ENCODE results near the gene JARID2. TPM values are rescaled to one million over a fixed set of nuclear protein-coding genes. Genes with fewer than 3 reads are reported as not detected.

Gene JARID2
- total RNA-seq, 1 donor from 2014 or later = 66.1 TPM

GRCh38 chr6:15260099-15260821 is 14.4 kb downstream of the JARID2 start:
- Mint-ChIP-seq H3K27me3 (ENCODE audit: unreplicated experiment) (no peaks in the 10 kb centered on the region), H3K36me3 (ENCODE audit: low read depth, unreplicated experiment) (peaks cover 4% of the 10 kb centered on the region), H3K4me1 (ENCODE audit: unreplicated experiment) (peaks cover 49% of the 10 kb centered on the region), H3K27ac (ENCODE audit: unreplicated experiment) (no peak overlapping the region), H3K9me3 (ENCODE audit: unreplicated experiment) (no peaks in the 10 kb centered on the region), H3K4me3 (ENCODE audit: unreplicated experiment) (no peak overlapping the region)
- no peak for TF ChIP-seq CTCF (IDR thresholded peaks at IDR 0.05; ENCODE audit: unreplicated experiment)
- DNase-seq (ENCODE audit: low spot score) = no peak

- no peaks in the 10 kb centered on the region for H3K9me3 Mint-ChIP-seq (ENCODE audit: unreplicated experiment)
- DNase-seq (ENCODE audit: low spot score) = no peak
- no peak overlapping the region for H3K27ac Mint-ChIP-seq (ENCODE audit: unreplicated experiment)
- peaks cover 63% of the 10 kb centered on the region for H3K4me1 Mint-ChIP-seq (ENCODE audit: unreplicated experiment)
- peak overlapping the region; percentile 81 for H3K4me3 Mint-ChIP-seq (ENCODE audit: unreplicated experiment)
- no peaks in the 10 kb centered on the region for H3K27me3 Mint-ChIP-seq (ENCODE audit: unreplicated experiment)
- no peak for TF ChIP-seq CTCF (IDR thresholded peaks at IDR 0.05; ENCODE audit: unreplicated experiment)
- no peaks in the 10 kb centered on the region for H3K36me3 Mint-ChIP-seq (ENCODE audit: low read depth, unreplicated experiment)
Observed at GRCh38 chr6:15263780-15264374, 18.0 kb downstream of the JARID2 start.

GRCh38 chr6:15264412-15264811 is 18.5 kb downstream of the JARID2 start:
- TF ChIP-seq CTCF (IDR thresholded peaks at IDR 0.05; ENCODE audit: unreplicated experiment) = no peak
- Mint-ChIP-seq H3K27me3 (ENCODE audit: unreplicated experiment) (no peaks in the 10 kb centered on the region), H3K36me3 (ENCODE audit: low read depth, unreplicated experiment) (no peaks in the 10 kb centered on the region), H3K4me3 (ENCODE audit: unreplicated experiment) (peak overlapping the region; percentile 81), H3K27ac (ENCODE audit: unreplicated experiment) (no peak overlapping the region), H3K9me3 (ENCODE audit: unreplicated experiment) (no peaks in the 10 kb centered on the region), H3K4me1 (ENCODE audit: unreplicated experiment) (peaks cover 67% of the 10 kb centered on the region)
- no peak for DNase-seq (ENCODE audit: low spot score)

GRCh38 chr6:15264902-15265761 is 19.3 kb downstream of the JARID2 start:
- Mint-ChIP-seq H3K36me3 (ENCODE audit: low read depth, unreplicated experiment) (no peaks in the 10 kb centered on the region), H3K4me3 (ENCODE audit: unreplicated experiment) (peak overlapping the region; percentile 37), H3K4me1 (ENCODE audit: unreplicated experiment) (peaks cover 69% of the 10 kb centered on the region), H3K27me3 (ENCODE audit: unreplicated experiment) (peaks cover 3% of the 10 kb centered on the region), H3K27ac (ENCODE audit: unreplicated experiment) (peak overlapping the region; percentile 97), H3K9me3 (ENCODE audit: unreplicated experiment) (no peaks in the 10 kb centered on the region)
- no peak for DNase-seq (ENCODE audit: low spot score)
- no peak for TF ChIP-seq CTCF (IDR thresholded peaks at IDR 0.05; ENCODE audit: unreplicated experiment)
